NCI-H526 treated with DMSO at 0.1 percent for 48 hours (cell line): ENCODE measurements around the gene GDF9.

Source experiments
- DNase-seq: peaks from one replicate; lab custom pipeline; 2025; lab: John Stamatoyannopoulos, UW

The GDF9 gene

GRCh38 chr5:132836852-132837251 lies 29.4 kb downstream of the GDF9 start:
- no peak for DNase-seq

GRCh38 chr5:132834057-132834456 lies 32.2 kb downstream of the GDF9 start:
- DNase-seq: no peak

GRCh38 chr5:132832612-132833011 lies 33.7 kb downstream of the GDF9 start:
- DNase-seq: no peak

- no peak for DNase-seq
Observed at GRCh38 chr5:132831095-132831860, 35.0 kb downstream of the GDF9 start.

- no peak for DNase-seq
Observed at GRCh38 chr5:132830436-132831094, 35.7 kb downstream of the GDF9 start, which contains the start of gene SHROOM1. Gene SHROOM1 (minus strand): TSS chr5:132830647. CDS start chr5:132826140, 4,507 bp downstream.

- DNase-seq: peak; percentile 46
Observed at GRCh38 chr5:132829742-132830435, 36.4 kb downstream of the GDF9 start.

- no peak for DNase-seq
Observed at GRCh38 chr5:132828846-132829494, 37.3 kb downstream of the GDF9 start.

GRCh38 chr5:132827943-132828673 lies 38.2 kb downstream of the GDF9 start:
- DNase-seq: no peak

GRCh38 chr5:132826424-132827082 lies 39.7 kb downstream of the GDF9 start:
- DNase-seq: no peak

- no peak for DNase-seq
Observed at GRCh38 chr5:132825834-132826391, 40.4 kb downstream of the GDF9 start.

GRCh38 chr5:132825033-132825833 lies 41.0 kb downstream of the GDF9 start:
- DNase-seq: no peak

GRCh38 chr5:132824426-132824825 lies 41.8 kb downstream of the GDF9 start:
- DNase-seq: no peak

GRCh38 chr5:132823481-132824050 lies 42.7 kb downstream of the GDF9 start:
- no peak for DNase-seq

GRCh38 chr5:132822650-132823480 lies 43.4 kb downstream of the GDF9 start:
- peak; percentile 9 for DNase-seq

- DNase-seq: no peak
Observed at GRCh38 chr5:132821791-132822190, 44.5 kb downstream of the GDF9 start.

GRCh38 chr5:132821350-132821749 lies 44.9 kb downstream of the GDF9 start:
- no peak for DNase-seq

- DNase-seq: peak; percentile 60
Observed at GRCh38 chr5:132820162-132820754, 46.0 kb downstream of the GDF9 start.

GRCh38 chr5:132819468-132819867 lies 46.8 kb downstream of the GDF9 start:
- no peak for DNase-seq
